GM18951 (cell line): ENCODE results near the gene DNAJC10.
"Not testable (repeated sequence)": the region's sequence is repeated elsewhere in the genome, so short reads cannot be mapped to it uniquely, and the experiment has no call there.

Experiments
- POLR2A ChIP-seq: IDR thresholded peaks from 4 replicates; pipeline ENCODE4 v1.6.1; 2011; ENCODE audit warnings: mild to moderate bottlenecking; ENCODE audit not compliant: insufficient read length, insufficient read depth; ENCODE audit errors: extremely low read depth
- in situ Hi-C: fragments of 300-500 bp; cut with MboI; formaldehyde crosslinking; loops from one replicate; pipeline ENCODE4 v1.12.0; 2022; ENCODE audit warnings: low sequenced_read_pairs, mixed read lengths, inconsistent platforms; ENCODE audit not compliant: unreplicated experiment

DNAJC10 gene

GRCh38 chr2:182715892-182716649 is at the start of gene DNAJC10:
DNAJC10 (plus strand) TSS chr2:182716257; CDS start chr2:182718087, 1,830 bp downstream.
- in situ Hi-C loops: no loop called here
- peak; percentile 94 for TF ChIP-seq POLR2A

DNA sequence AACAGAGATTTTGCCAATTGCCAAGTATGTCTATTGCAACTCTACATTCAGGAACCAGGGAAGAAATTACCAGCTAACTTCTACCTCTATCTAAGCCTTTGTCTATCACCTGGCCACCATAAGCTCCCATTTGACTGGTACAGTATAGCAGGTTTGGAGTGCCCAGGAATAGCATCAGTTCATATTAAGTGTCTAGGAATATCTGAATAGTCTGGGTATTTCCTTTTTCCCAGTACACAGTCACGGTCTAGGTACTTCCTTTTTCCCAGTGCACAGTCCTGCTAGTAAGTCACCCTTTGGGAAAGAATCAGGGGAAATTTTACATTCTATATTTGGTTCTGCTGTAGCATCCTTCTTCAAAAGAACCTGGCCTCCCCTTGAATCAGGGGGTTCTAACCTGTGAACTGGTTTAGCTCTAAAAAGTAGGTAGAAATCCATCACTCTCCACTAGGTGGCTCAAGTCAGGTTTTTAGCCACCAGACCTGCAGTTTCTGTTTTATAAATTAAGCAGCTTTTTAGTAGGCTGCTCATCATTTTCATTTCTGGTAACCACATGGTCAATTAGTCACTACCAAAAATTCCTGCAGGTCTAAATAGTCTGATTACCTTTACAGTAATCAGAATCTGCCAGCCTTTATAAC is 49.3 kb upstream of the DNAJC10 start:
- TF ChIP-seq POLR2A: no peak
- in situ Hi-C loops: no loop called here

DNA sequence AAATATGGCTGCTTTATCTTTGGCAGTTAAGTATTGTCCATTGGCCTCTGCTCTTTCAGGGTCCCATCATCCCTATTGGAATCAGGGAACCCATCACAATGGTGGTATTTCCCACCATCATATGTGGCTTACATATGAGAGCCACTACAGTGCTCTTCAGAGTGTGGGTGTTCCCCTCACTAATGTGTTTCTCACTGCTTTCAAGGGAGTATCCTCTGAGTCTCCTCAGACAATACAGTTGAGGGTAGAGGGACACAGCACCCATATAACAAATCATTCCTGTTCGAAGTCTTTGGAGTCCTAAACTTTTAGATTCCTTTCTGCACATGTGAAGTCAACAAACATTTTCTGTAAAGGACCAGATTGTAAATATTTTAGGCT is 48.8 kb upstream of the DNAJC10 start:
- in situ Hi-C loops: no loop called here
- TF ChIP-seq POLR2A: no peak

DNA sequence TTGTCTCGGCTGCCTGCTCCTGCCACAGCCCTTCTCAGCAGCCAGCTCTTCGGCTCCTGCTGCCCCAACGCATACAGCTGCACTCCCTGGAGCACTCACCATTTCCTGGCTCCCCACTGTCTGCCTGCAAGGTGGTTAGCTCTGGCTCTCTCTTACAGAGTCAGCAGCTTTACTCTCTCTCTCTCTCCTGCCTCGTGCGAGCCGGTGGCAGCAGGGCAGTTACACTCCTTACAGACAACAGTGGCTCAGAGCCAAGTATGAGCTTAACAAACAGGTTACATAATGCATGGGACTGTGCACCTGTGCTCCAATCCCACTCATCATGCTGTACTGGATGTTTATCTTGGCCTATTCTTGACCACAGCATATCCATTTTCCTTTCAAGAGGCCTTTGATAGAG is 47.4 kb upstream of the DNAJC10 start:
- TF ChIP-seq POLR2A: no peak
- in situ Hi-C loops: no loop called here

DNA sequence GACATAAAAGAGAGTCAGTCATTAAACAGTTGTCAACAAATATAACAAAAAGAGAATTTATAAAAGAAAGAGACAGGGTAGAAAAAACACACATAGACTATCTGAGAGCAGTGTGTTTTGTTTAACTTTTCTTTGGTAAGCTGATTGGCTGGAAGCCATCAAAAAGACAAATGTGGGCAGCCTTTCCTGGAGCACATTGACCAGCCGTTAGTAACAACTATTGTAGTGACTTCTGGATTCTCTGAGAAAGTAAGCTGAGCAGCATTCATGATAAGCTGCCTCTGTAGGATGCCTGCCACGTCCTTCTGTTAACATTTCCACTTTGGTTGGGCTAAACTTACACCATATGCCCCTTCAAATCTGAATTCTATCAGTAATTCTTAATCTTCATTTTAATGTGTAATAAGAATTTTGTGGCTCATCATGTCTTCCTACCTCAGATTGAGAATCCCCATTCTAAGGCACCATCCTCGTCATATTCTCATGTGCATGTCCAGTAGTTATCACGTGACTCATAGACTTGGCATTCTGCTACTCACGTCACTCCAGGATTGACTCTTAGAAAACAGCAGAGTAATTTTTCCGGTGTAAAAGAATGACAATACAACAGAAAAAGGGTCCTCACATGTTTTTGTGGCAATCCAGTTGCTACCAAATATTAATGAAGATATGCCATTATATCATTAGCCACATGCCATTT is 43.4 kb upstream of the DNAJC10 start:
- TF ChIP-seq POLR2A: no peak
- in situ Hi-C loops: loop anchor here (10.0 kb wide), 1 partner anchor 312 kb away; no protein-coding TSS in a partner anchor

DNA sequence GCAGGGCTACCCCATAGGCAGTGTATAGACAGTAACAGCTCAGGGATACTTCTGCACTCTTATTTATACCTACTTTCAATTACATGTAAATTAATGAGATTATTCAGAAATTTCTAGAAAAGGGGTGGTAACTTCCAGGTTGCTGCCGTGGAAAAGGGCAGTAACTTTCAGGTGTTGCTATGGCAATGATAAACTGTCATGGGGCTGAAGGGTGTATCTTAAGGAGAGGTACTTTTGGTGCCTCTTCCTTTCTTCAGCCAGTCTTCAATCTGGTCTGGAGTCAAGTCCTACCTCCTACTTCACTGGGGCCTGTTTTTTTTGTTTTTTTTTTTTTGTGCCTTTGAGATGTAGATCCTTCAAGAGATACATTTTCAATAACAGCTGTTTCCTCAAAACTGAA is 35.2 kb upstream of the DNAJC10 start:
- in situ Hi-C loops: no loop called here
- no peak for TF ChIP-seq POLR2A

DNA sequence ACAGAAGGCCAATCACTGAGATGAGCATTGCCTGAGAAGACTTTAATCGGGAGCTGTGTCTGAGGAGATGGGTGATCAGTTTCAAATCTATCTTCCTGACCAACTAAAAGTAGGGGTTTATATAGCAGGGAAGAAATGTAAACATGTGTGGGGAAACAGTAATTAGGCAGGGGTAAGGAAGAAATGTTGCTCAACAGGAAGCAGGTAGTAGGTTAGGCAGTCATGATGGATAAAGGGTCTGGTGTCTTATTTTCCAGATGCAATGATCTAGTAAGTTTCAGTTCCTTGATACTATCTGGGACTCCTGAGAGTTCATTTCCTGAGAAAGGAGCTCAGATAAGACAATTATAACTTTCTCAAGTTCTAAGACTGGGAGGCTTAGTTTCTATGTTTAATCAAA is 33.8 kb upstream of the DNAJC10 start:
- no peak for TF ChIP-seq POLR2A
- in situ Hi-C loops: no loop called here

DNA sequence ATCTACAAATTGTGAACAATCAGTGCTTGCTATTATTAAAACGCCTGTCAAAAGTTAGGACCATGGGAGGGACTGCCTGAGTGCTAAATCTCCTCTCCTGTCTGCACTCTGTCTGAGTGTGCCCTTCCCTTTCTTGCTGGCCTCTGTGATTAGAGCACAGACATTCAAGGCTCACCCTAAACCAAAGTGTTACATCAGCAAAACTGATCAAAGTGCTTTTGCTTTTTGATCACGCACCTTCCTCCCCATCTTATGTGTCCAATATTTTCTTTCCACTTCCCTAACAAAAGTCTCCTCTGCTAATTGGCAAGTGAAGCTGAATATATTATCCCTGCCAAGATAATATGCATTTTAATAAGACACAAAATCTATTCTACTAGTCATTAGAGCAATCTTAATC is 30.5 kb upstream of the DNAJC10 start:
- in situ Hi-C loops: no loop called here
- TF ChIP-seq POLR2A: no peak

- in situ Hi-C loops: not testable (repeated sequence)
These were observed 29.3 kb upstream of the DNAJC10 start for GRCh38 chr2:182686763-182687162.

GRCh38 chr2:182694189-182694588 is 21.9 kb upstream of the DNAJC10 start:
- in situ Hi-C loops: no loop called here
- no peak for TF ChIP-seq POLR2A

GRCh38 chr2:182695776-182696175 is 20.3 kb upstream of the DNAJC10 start:
- in situ Hi-C loops: no loop called here
- no peak for TF ChIP-seq POLR2A

DNA sequence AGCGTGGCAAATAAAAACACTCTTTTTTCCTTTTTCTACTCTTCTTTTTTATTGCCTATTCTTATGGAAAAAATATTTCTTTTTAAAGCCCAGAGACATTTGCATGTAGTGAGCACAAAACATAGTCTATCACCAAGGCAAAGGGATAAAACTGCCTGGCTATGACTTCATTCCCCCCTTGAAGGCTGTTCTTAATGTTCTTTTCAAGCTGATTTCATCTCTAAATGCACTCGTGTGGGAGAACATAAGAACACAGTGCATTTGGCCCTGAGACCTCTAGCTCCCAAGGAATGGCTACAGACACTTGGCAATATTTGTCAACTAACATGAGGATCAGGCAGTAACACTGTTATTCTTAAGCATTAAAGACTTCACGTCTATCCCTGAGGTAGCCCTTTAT is 17.4 kb upstream of the DNAJC10 start:
- TF ChIP-seq POLR2A: no peak
- in situ Hi-C loops: no loop called here

GRCh38 chr2:182705761-182706160 is 10.3 kb upstream of the DNAJC10 start:
- no peak for TF ChIP-seq POLR2A
- in situ Hi-C loops: no loop called here

GRCh38 chr2:182706751-182707150 is 9.3 kb upstream of the DNAJC10 start:
- in situ Hi-C loops: no loop called here
- TF ChIP-seq POLR2A: no peak
